CD4-positive, CD25-positive, alpha-beta regulatory T cell (primary cell): ENCODE data around the gene CCNE1. TPM values are rescaled to one million over a fixed set of nuclear protein-coding genes. Genes with fewer than 3 reads are reported as not detected.
"Not testable (repeated sequence)": the region's sequence is repeated elsewhere in the genome, so short reads cannot be mapped to it uniquely, and the experiment has no call there.

Experiments
- ATAC-seq, 2 donors: fragments of 150-1000 bp; cut with Tn5 transposase; one replicate each; pipeline ENCODE4 v1.10.0; 2021; ENCODE audit warnings: low read depth in 2 of 2, moderate number of reproducible peaks in 2 of 2, moderate library complexity in 1 of 2
- DNase-seq, 3 donors: peaks; one replicate each; pipeline versions ENCODE4 v3.0.0 to v3.0.0-alpha.2; 2012 to 2022; ENCODE audit warnings: mixed read lengths in 1 of 3
- H3K27ac ChIP-seq: one replicate; pipeline ENCODE4 v1.7.0; 2013; ENCODE audit warnings: mild to moderate bottlenecking, low read length; ENCODE audit not compliant: insufficient read depth, poor library complexity, severe bottlenecking
- H3K27me3 ChIP-seq: one replicate; pipeline ENCODE4 v1.7.0; 2013; ENCODE audit warnings: low read length; ENCODE audit not compliant: control insufficient read depth, insufficient read depth
- H3K36me3 ChIP-seq: one replicate; pipeline ENCODE4 v1.7.0; 2013; ENCODE audit warnings: mild to moderate bottlenecking, low read length, moderate library complexity; ENCODE audit not compliant: control insufficient read depth, insufficient read depth
- H3K4me1 ChIP-seq: 2 replicates; pipeline ENCODE4 v1.7.0; 2013; ENCODE audit warnings: mild to moderate bottlenecking, low read length; ENCODE audit not compliant: insufficient read depth, control insufficient read depth, poor library complexity, severe bottlenecking
- H3K4me3 ChIP-seq: one replicate; pipeline ENCODE4 v1.7.0; 2013; ENCODE audit warnings: low read depth, mild to moderate bottlenecking, low read length, moderate library complexity
- H3K9me3 ChIP-seq, 2 experiments: 1 replicate in 1 of 2; 2 replicates in 1 of 2; pipeline ENCODE4 v1.7.0; 2013; ENCODE audit warnings: low read length in 2 of 2, mild to moderate bottlenecking in 1 of 2, moderate library complexity in 1 of 2; ENCODE audit not compliant: control insufficient read depth in 2 of 2
- H3K27ac Mint-ChIP-seq, 3 donors: one replicate each; pipeline ENCODE4 v1.8.0; 2020 to 2022; ENCODE audit warnings: mild to moderate bottlenecking in 3 of 3, mixed read lengths in 3 of 3, moderate library complexity in 2 of 3
- H3K27me3 Mint-ChIP-seq: one replicate; pipeline ENCODE4 v1.8.0; 2022; ENCODE audit warnings: mild to moderate bottlenecking, mixed read lengths
- H3K36me3 Mint-ChIP-seq: one replicate; pipeline ENCODE4 v1.8.0; 2020; ENCODE audit warnings: mixed read lengths
- H3K4me1 Mint-ChIP-seq, 4 donors: one replicate each; pipeline ENCODE4 v1.8.0; 2020 to 2022; ENCODE audit warnings: mixed read lengths in 4 of 4, mild to moderate bottlenecking in 1 of 4
- H3K4me3 Mint-ChIP-seq, 4 donors: one replicate each; pipeline ENCODE4 v1.8.0; 2020 to 2022; ENCODE audit warnings: mild to moderate bottlenecking in 4 of 4, mixed read lengths in 4 of 4, moderate library complexity in 3 of 4
- H3K9me3 Mint-ChIP-seq, 7 donors: one replicate each; pipeline ENCODE4 v1.8.0; 2020 to 2022; ENCODE audit warnings: mixed read lengths in 7 of 7, mild to moderate bottlenecking in 3 of 7, moderate library complexity in 2 of 7
- polyA plus RNA-seq, 4 donors: library from polyadenylated mRNA; unstranded; fragments of 300-500 nt; fragmentation: Illumina TruSeq; gene quantifications; one replicate each; pipeline ENCODE4 v1.2.3, GENCODE V29; 2021
- total RNA-seq: library from RNA; stranded (reverse); gene quantifications from one replicate; pipeline ENCODE4 v1.2.3, GENCODE V29; 2022

Gene CCNE1
- total and polyA plus RNA-seq, 5 donors from 2014 or later, result 0.88 to 18.5 (median 3.6) TPM

GRCh38 chr19:29819986-29820385 is 8.2 kb downstream of the CCNE1 start:
- Histone ChIP-seq H3K27ac (no peak overlapping the region), H3K27me3 (no peaks in the 10 kb centered on the region), H3K4me1 (no peaks in the 10 kb centered on the region), H3K4me3 (no peak overlapping the region), H3K9me3 (no peaks in the 10 kb centered on the region), H3K36me3 (peaks cover 13% of the 10 kb centered on the region)
- Mint-ChIP-seq H3K27me3 (no peaks in the 10 kb centered on the region), H3K27ac (no peak overlapping the region), H3K9me3 (no peaks in the 10 kb centered on the region), H3K4me3 (no peak overlapping the region), H3K4me1 (peaks cover 0 to 5% (median 3%) of the 10 kb centered on the region in 4 donors), H3K36me3 (peaks cover 28% of the 10 kb centered on the region)
- no peak for DNase-seq
- ATAC-seq, result no peak

- H3K4me3 Mint-ChIP-seq, result no peak overlapping the region
- Histone ChIP-seq H3K4me3 (no peak overlapping the region), H3K27ac (no peak overlapping the region), H3K36me3 (peaks cover 9% of the 10 kb centered on the region), H3K9me3 (no peaks in the 10 kb centered on the region), H3K4me1 (no peaks in the 10 kb centered on the region), H3K27me3 (no peaks in the 10 kb centered on the region)
- peaks cover 22% of the 10 kb centered on the region for H3K36me3 Mint-ChIP-seq
- no peak overlapping the region for H3K27ac Mint-ChIP-seq
- ATAC-seq, result no peak
- no peak for DNase-seq
- H3K9me3 Mint-ChIP-seq, result no peaks in the 10 kb centered on the region
- no peaks in the 10 kb centered on the region for H3K4me1 Mint-ChIP-seq
- no peaks in the 10 kb centered on the region for H3K27me3 Mint-ChIP-seq
These were observed 12.0 kb downstream of the CCNE1 start for GRCh38 chr19:29823581-29824330.

GRCh38 chr19:29825263-29825662 is 13.5 kb downstream of the CCNE1 start:
- not testable (repeated sequence) for H3K27ac ChIP-seq, H3K36me3 ChIP-seq, H3K4me3 ChIP-seq, H3K9me3 ChIP-seq, H3K9me3 Mint-ChIP-seq, H3K4me3 Mint-ChIP-seq, DNase-seq, H3K4me1 ChIP-seq, H3K27me3 Mint-ChIP-seq, ATAC-seq, H3K4me1 Mint-ChIP-seq, H3K27me3 ChIP-seq
- Mint-ChIP-seq H3K27ac (peak overlapping the region in 2 of 3 donors; percentile 20 to 69), H3K36me3 (peaks cover 22% of the 10 kb centered on the region)

- Histone ChIP-seq H3K9me3 (no peaks in the 10 kb centered on the region), H3K27ac (peak overlapping the region; percentile 86), H3K4me3 (peak overlapping the region; percentile 72), H3K4me1 (peaks cover 31% of the 10 kb centered on the region), H3K27me3 (no peaks in the 10 kb centered on the region), H3K36me3 (no peaks in the 10 kb centered on the region)
- ATAC-seq (peak; percentile 96 to 99), DNase-seq (peak; percentile 40 to 95 (median 81))
- H3K4me3 Mint-ChIP-seq, result peak overlapping the region; percentile 78 to 91 (median 80)
- H3K27ac Mint-ChIP-seq, result peak overlapping the region; percentile 97 to 99 (median 98)
- H3K4me1 Mint-ChIP-seq, result peaks cover 16 to 60% (median 26%) of the 10 kb centered on the region in 4 donors
- no peaks in the 10 kb centered on the region for H3K9me3 Mint-ChIP-seq
- peaks cover 3% of the 10 kb centered on the region for H3K36me3 Mint-ChIP-seq
- H3K27me3 Mint-ChIP-seq, result no peaks in the 10 kb centered on the region
These were observed 19.3 kb downstream of the CCNE1 start for GRCh38 chr19:29831041-29831548.

- Mint-ChIP-seq H3K4me1 (peaks cover 16 to 66% (median 28%) of the 10 kb centered on the region in 4 donors), H3K27ac (peak overlapping the region; percentile 97 to 99 (median 98)), H3K9me3 (no peaks in the 10 kb centered on the region), H3K27me3 (no peaks in the 10 kb centered on the region), H3K4me3 (peak overlapping the region; percentile 78 to 91 (median 80)), H3K36me3 (peaks cover 3% of the 10 kb centered on the region)
- Histone ChIP-seq H3K36me3 (no peaks in the 10 kb centered on the region), H3K27ac (peak overlapping the region; percentile 86), H3K4me1 (peaks cover 37% of the 10 kb centered on the region), H3K4me3 (peak overlapping the region; percentile 72), H3K27me3 (no peaks in the 10 kb centered on the region), H3K9me3 (no peaks in the 10 kb centered on the region)
- DNase-seq (no peak), ATAC-seq (no peak)
These were observed 19.9 kb downstream of the CCNE1 start for GRCh38 chr19:29831686-29832085.

- H3K4me1 Mint-ChIP-seq, result peaks cover 22 to 77% (median 37%) of the 10 kb centered on the region in 4 donors
- ATAC-seq (no peak), DNase-seq (no peak)
- no peaks in the 10 kb centered on the region for H3K9me3 Mint-ChIP-seq
- Histone ChIP-seq H3K4me3 (no peak overlapping the region), H3K27ac (peak overlapping the region; percentile 86), H3K27me3 (no peaks in the 10 kb centered on the region), H3K36me3 (no peaks in the 10 kb centered on the region), H3K9me3 (no peaks in the 10 kb centered on the region), H3K4me1 (peaks cover 48% of the 10 kb centered on the region)
- H3K27ac Mint-ChIP-seq, result peak overlapping the region; percentile 56 to 99 (median 97)
- H3K27me3 Mint-ChIP-seq, result no peaks in the 10 kb centered on the region
- peaks cover 6% of the 10 kb centered on the region for H3K36me3 Mint-ChIP-seq
- H3K4me3 Mint-ChIP-seq, result peak overlapping the region in 1 of 4 donors; percentile 19
These were observed 21.0 kb downstream of the CCNE1 start for GRCh38 chr19:29832801-29833200.

GRCh38 chr19:29833614-29834261 is 21.9 kb downstream of the CCNE1 start:
- ATAC-seq (no peak), DNase-seq (no peak)
- Mint-ChIP-seq H3K9me3 (no peaks in the 10 kb centered on the region), H3K4me3 (peak overlapping the region in 3 of 4 donors; percentile 13 to 39 (median 19)), H3K4me1 (peaks cover 22 to 86% (median 42%) of the 10 kb centered on the region in 4 donors), H3K27me3 (no peaks in the 10 kb centered on the region), H3K27ac (peak overlapping the region; percentile 52 to 85 (median 56)), H3K36me3 (peaks cover 6% of the 10 kb centered on the region)
- Histone ChIP-seq H3K36me3 (no peaks in the 10 kb centered on the region), H3K4me1 (peaks cover 51% of the 10 kb centered on the region), H3K4me3 (no peak overlapping the region), H3K9me3 (no peaks in the 10 kb centered on the region), H3K27me3 (no peaks in the 10 kb centered on the region), H3K27ac (no peak overlapping the region)
